Loucy (cell line): ENCODE results near the gene CA11.

ENCODE experiments used
- H2AFZ ChIP-seq: fragments of 200-600 bp; sonication (generic); 2 replicates; pipeline ENCODE4 v1.6.0; 2016; ENCODE audit warnings: antibody characterized with exemption, mild to moderate bottlenecking, low read length, moderate library complexity
- H3F3A ChIP-seq: fragments of 200-600 bp; 2 replicates; pipeline ENCODE4 v1.6.0; 2016; ENCODE audit warnings: antibody characterized with exemption, low read depth, mild to moderate bottlenecking
- H3K27me3 ChIP-seq: fragments of 200-600 bp; sonication (generic); 2 replicates; pipeline ENCODE4 v1.6.1; 2014; ENCODE audit warnings: low read length, mild to moderate bottlenecking; ENCODE audit not compliant: insufficient read depth, poor library complexity, severe bottlenecking
- H3K36me3 ChIP-seq: fragments of 200-600 bp; sonication (generic); 2 replicates; pipeline ENCODE4 v1.6.1; 2016; ENCODE audit warnings: low read length; ENCODE audit not compliant: insufficient read depth
- H3K4me1 ChIP-seq: fragments of 200-600 bp; sonication (generic); 2 replicates; pipeline ENCODE4 v1.5.1; 2014; ENCODE audit warnings: low read length, mild to moderate bottlenecking; ENCODE audit not compliant: insufficient read depth, poor library complexity, severe bottlenecking
- H3K4me2 ChIP-seq: fragments of 200-600 bp; sonication (generic); 2 replicates; pipeline ENCODE4 v1.6.0; 2014; ENCODE audit warnings: antibody characterized with exemption, low read length, low read depth, mild to moderate bottlenecking; ENCODE audit not compliant: poor library complexity, severe bottlenecking
- H3K4me3 ChIP-seq: fragments of 200-600 bp; sonication (generic); 2 replicates; pipeline ENCODE4 v1.5.1; 2014; ENCODE audit warnings: low read length, mild to moderate bottlenecking, mixed read lengths; ENCODE audit not compliant: poor library complexity, severe bottlenecking
- H3K79me2 ChIP-seq: fragments of 200-600 bp; sonication (generic); 2 replicates; pipeline ENCODE4 v1.6.1; 2014; ENCODE audit warnings: low read length; ENCODE audit not compliant: insufficient read depth
- H3K9ac ChIP-seq: fragments of 200-600 bp; sonication (generic); 2 replicates; pipeline ENCODE4 v1.6.0; 2014; ENCODE audit warnings: mild to moderate bottlenecking, low read depth, low read length, moderate library complexity; ENCODE audit not compliant: poor library complexity, severe bottlenecking
- H3K9me2 ChIP-seq: fragments of 200-600 bp; sonication (generic); replicated peaks from 2 replicates; pipeline ENCODE4 v1.6.1; 2016; ENCODE audit warnings: low read depth, low read length, mixed read lengths
- H3K9me3 ChIP-seq: fragments of 200-600 bp; sonication (generic); 2 replicates; pipeline ENCODE4 v1.6.1; 2014; ENCODE audit warnings: mild to moderate bottlenecking, antibody characterized with exemption, low read length, low read depth; ENCODE audit not compliant: insufficient read depth
- H4K20me1 ChIP-seq: fragments of 200-600 bp; sonication (generic); 2 replicates; pipeline ENCODE4 v1.6.0; 2014; ENCODE audit warnings: antibody characterized with exemption, low read length, mild to moderate bottlenecking; ENCODE audit not compliant: insufficient read depth, poor library complexity, severe bottlenecking
- EZH2phosphoT487 ChIP-seq: fragments of 200-600 bp; IDR thresholded peaks from 2 replicates; pipeline ENCODE4 v1.6.1; 2018; ENCODE audit warnings: antibody characterized with exemption, mild to moderate bottlenecking, moderate library complexity, borderline replicate concordance
- TF ChIP-seq, protein P1 (sequence below): fragments of 200-600 bp; sonication (generic); conservative IDR thresholded peaks from 2 replicates; pipeline ENCODE4 v1.5.1; 2014; ENCODE audit warnings: mild to moderate bottlenecking, antibody characterized with exemption, low read length

CA11 gene

DNA sequence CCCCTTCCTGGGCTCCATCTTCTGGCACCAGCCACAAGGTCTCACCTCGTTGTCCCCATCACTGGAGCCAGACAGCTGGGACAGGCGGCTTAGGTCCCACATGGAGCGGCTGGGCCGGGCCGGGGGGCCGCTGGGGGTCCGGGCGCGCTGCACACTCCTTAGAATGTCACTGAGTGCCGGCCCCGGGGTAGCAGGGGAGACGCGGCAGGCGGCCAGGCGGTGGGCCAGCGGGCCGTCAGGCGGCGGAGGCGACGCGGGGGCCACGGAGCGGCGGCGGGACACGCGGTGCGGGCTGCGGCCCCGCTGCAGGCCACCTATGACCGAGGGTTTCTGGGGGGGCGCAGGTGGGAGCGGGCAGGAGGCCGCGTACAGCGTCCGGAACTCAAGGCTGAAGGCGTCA lies 42.5 kb downstream of the CA11 start:
- no peak for TF ChIP-seq EZH2phosphoT487
- TF ChIP-seq, protein P1, sequence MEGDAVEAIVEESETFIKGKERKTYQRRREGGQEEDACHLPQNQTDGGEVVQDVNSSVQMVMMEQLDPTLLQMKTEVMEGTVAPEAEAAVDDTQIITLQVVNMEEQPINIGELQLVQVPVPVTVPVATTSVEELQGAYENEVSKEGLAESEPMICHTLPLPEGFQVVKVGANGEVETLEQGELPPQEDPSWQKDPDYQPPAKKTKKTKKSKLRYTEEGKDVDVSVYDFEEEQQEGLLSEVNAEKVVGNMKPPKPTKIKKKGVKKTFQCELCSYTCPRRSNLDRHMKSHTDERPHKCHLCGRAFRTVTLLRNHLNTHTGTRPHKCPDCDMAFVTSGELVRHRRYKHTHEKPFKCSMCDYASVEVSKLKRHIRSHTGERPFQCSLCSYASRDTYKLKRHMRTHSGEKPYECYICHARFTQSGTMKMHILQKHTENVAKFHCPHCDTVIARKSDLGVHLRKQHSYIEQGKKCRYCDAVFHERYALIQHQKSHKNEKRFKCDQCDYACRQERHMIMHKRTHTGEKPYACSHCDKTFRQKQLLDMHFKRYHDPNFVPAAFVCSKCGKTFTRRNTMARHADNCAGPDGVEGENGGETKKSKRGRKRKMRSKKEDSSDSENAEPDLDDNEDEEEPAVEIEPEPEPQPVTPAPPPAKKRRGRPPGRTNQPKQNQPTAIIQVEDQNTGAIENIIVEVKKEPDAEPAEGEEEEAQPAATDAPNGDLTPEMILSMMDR, result no peak

DNA sequence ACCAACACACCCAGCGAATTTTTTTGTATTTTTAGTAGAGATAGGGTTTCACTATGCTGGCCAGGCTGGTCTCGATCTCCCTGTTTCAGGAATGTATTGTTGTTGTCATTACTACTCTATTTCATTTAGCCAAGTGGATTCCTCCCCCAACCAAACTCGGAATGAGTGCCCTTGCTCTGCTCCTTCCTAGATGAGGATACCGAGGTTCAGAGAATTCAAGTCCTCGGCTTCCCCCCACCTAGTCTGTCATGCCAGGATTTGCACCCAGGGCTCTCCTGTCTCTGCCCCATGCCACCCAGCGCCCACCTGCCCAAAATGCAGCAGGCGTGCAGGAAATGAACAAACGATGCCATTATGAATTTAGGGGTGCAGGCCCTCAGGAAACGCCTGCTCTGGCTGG lies 43.0 kb downstream of the CA11 start:
- no peaks in the 10 kb centered on the region for H3K36me3 ChIP-seq
- no peak overlapping the region for H2AFZ ChIP-seq
- no peaks in the 10 kb centered on the region for H4K20me1 ChIP-seq
- no peaks in the 10 kb centered on the region for H3F3A ChIP-seq
- no peak overlapping the region for H3K4me2 ChIP-seq
- no peaks in the 10 kb centered on the region for H3K9me2 ChIP-seq
- no peaks in the 10 kb centered on the region for H3K4me1 ChIP-seq
- no peaks in the 10 kb centered on the region for H3K79me2 ChIP-seq
- no peaks in the 10 kb centered on the region for H3K9me3 ChIP-seq
- TF ChIP-seq, protein P1, result no peak
- no peak for TF ChIP-seq EZH2phosphoT487
- no peaks in the 10 kb centered on the region for H3K27me3 ChIP-seq
- H3K4me3 ChIP-seq, result no peak overlapping the region
- H3K9ac ChIP-seq, result no peak overlapping the region

More for the DNA sequence above, 42.5 kb downstream of the CA11 start:
- no peaks in the 10 kb centered on the region for H3K4me1 ChIP-seq
- no peaks in the 10 kb centered on the region for H4K20me1 ChIP-seq
- no peaks in the 10 kb centered on the region for H3K9me2 ChIP-seq
- H3K9me3 ChIP-seq, result no peaks in the 10 kb centered on the region
- H3K36me3 ChIP-seq, result no peaks in the 10 kb centered on the region
- no peak overlapping the region for H2AFZ ChIP-seq
- no peak overlapping the region for H3K4me3 ChIP-seq
- no peaks in the 10 kb centered on the region for H3K79me2 ChIP-seq
- H3K27me3 ChIP-seq, result no peaks in the 10 kb centered on the region
- H3F3A ChIP-seq, result no peaks in the 10 kb centered on the region
- no peak overlapping the region for H3K9ac ChIP-seq
- H3K4me2 ChIP-seq, result no peak overlapping the region

DNA sequence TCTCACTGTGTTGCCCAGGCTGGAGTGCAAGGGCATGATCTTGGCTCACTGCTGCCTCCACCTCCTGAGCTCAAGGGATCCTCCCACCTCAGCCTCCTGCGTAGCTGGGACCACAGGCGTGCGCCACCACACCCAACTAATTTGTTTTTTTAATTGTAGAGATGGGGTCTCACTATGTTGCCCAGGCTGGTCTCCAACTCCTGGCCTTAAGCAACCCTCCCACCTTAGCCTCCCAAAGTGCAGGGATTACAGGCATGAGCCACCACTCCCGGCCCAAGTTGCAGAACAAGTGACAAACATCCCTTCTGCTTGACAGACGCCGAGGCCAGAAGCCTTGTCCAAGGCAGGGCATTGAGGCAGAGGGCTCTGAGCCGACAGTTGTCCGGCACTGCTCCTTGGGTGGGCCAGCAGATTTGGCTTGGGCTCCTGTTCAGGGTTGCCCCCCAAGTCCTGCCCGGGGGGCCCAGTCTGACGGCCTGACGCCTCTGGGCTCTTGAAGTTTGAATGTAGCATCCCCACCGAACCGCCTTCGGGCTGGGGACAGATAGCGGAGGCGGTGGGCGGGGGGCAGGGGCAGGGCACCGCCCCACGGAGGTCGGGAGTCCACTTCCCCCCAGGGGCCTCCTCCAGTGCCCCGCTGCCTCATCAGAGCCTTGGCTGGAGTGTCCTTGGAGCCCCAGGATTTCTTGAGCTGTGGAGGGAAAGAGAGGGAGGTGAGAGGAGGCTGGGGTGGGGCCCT lies 45.1 kb downstream of the CA11 start:
- H3K4me1 ChIP-seq, result no peaks in the 10 kb centered on the region
- H3K9ac ChIP-seq, result no peak overlapping the region
- no peaks in the 10 kb centered on the region for H3K9me2 ChIP-seq
- H2AFZ ChIP-seq, result no peak overlapping the region
- no peak overlapping the region for H3K4me2 ChIP-seq
- no peak overlapping the region for H3K4me3 ChIP-seq
- H3K79me2 ChIP-seq, result no peaks in the 10 kb centered on the region
- no peaks in the 10 kb centered on the region for H3K36me3 ChIP-seq
- TF ChIP-seq, protein P1, result no peak
- no peak for TF ChIP-seq EZH2phosphoT487
- no peaks in the 10 kb centered on the region for H3K9me3 ChIP-seq
- H3K27me3 ChIP-seq, result no peaks in the 10 kb centered on the region
- H4K20me1 ChIP-seq, result no peaks in the 10 kb centered on the region
- H3F3A ChIP-seq, result no peaks in the 10 kb centered on the region
